CD8-positive, alpha-beta memory T cell (primary cell): Measurements from ENCODE around the gene PCDH9. TPM values are rescaled to one million over a fixed set of nuclear protein-coding genes. Genes with fewer than 3 reads are reported as not detected.

Experiments
- CTCF ChIA-PET: fragments of 350-600 bp; sonication (Branson Sonifier 250); formaldehyde crosslinking; loops from one replicate; lab custom pipeline; 2021; ENCODE audit warnings: antibody characterized with exemption; lab: Charles Lee
- POLR2A ChIA-PET: fragments of 350-600 bp; sonication (Branson Sonifier 250); formaldehyde crosslinking; loops from one replicate; lab custom pipeline; 2021; ENCODE audit warnings: antibody characterized with exemption; lab: Charles Lee
- DNase-seq, 5 donors: peaks; one replicate each; pipeline versions ENCODE4 v3.0.0 to v3.0.0-alpha.2; 2020 to 2022; ENCODE audit warnings: mixed read lengths in 1 of 5
- H3K27ac ChIP-seq: one replicate; pipeline ENCODE4 v1.7.0; 2013; ENCODE audit warnings: low read depth, mild to moderate bottlenecking, low read length, moderate library complexity
- H3K27me3 ChIP-seq: 2 replicates; pipeline ENCODE4 v1.7.0; 2013; ENCODE audit warnings: low read length, mild to moderate bottlenecking; ENCODE audit not compliant: insufficient read depth, poor library complexity, severe bottlenecking
- H3K36me3 ChIP-seq: 2 replicates; pipeline ENCODE4 v1.7.0; 2013; ENCODE audit warnings: mild to moderate bottlenecking, low read length, moderate library complexity; ENCODE audit not compliant: insufficient read depth
- H3K4me1 ChIP-seq: 2 replicates; pipeline ENCODE4 v1.7.0; 2013; ENCODE audit warnings: mild to moderate bottlenecking, low read length, moderate library complexity; ENCODE audit not compliant: insufficient read depth
- H3K4me3 ChIP-seq: 2 replicates; pipeline ENCODE4 v1.7.0; 2013; ENCODE audit warnings: mild to moderate bottlenecking, low read length
- H3K9me3 ChIP-seq: 2 replicates; pipeline ENCODE4 v1.7.0; 2013; ENCODE audit warnings: mild to moderate bottlenecking, low read length
- H3K27ac Mint-ChIP-seq, 8 donors: one replicate each; pipeline ENCODE4 v1.8.0; 2020 to 2021; ENCODE audit warnings: mixed read lengths in 8 of 8, mild to moderate bottlenecking in 6 of 8, inconsistent platforms in 3 of 8, moderate library complexity in 3 of 8
- H3K27me3 Mint-ChIP-seq, 2 donors: one replicate each; pipeline ENCODE4 v1.8.0; 2020 to 2021; ENCODE audit warnings: mixed read lengths in 2 of 2, mild to moderate bottlenecking in 1 of 2, moderate library complexity in 1 of 2
- H3K36me3 Mint-ChIP-seq, 3 donors: one replicate each; pipeline ENCODE4 v1.8.0; 2020 to 2021; ENCODE audit warnings: mixed read lengths in 3 of 3, inconsistent platforms in 1 of 3, mild to moderate bottlenecking in 1 of 3
- H3K4me1 Mint-ChIP-seq, 3 donors: one replicate each; pipeline ENCODE4 v1.8.0; 2020 to 2021; ENCODE audit warnings: mixed read lengths in 3 of 3, inconsistent platforms in 1 of 3, mild to moderate bottlenecking in 1 of 3
- H3K4me3 Mint-ChIP-seq, 7 donors: one replicate each; pipeline ENCODE4 v1.8.0; 2020 to 2021; ENCODE audit warnings: mixed read lengths in 7 of 7, mild to moderate bottlenecking in 6 of 7, moderate library complexity in 4 of 7, inconsistent platforms in 2 of 7
- H3K9me3 Mint-ChIP-seq, 5 donors: one replicate each; pipeline ENCODE4 v1.8.0; 2020 to 2022; ENCODE audit warnings: mixed read lengths in 5 of 5, mild to moderate bottlenecking in 3 of 5, moderate library complexity in 2 of 5, inconsistent platforms in 1 of 5
- polyA plus RNA-seq: library from polyadenylated mRNA; unstranded; fragments of 300-500 nt; fragmentation: Illumina TruSeq; gene quantifications from one replicate; pipeline ENCODE4 v1.2.3, GENCODE V29; 2021
- total RNA-seq, 2 experiments: library from RNA; stranded (reverse); gene quantifications; one replicate each; pipeline ENCODE4 v1.2.3, GENCODE V29; 2021

The PCDH9 gene
- total and polyA plus RNA-seq, 3 experiments from 2014 or later, result 0.09 to 0.21 (median 0.16) TPM

GRCh38 chr13:67151652-67152051 is 78.5 kb downstream of the PCDH9 start:
- Mint-ChIP-seq H3K4me3 (no peak overlapping the region), H3K27ac (no peak overlapping the region), H3K4me1 (no peaks in the 10 kb centered on the region), H3K9me3 (peaks cover 0 to 8% (median 3%) of the 10 kb centered on the region in 5 donors), H3K36me3 (no peaks in the 10 kb centered on the region), H3K27me3 (peaks cover 0 to 1% of the 10 kb centered on the region in 2 donors)
- no peaks in the 10 kb centered on the region for H3K27me3 ChIP-seq
- no peak overlapping the region for H3K27ac ChIP-seq
- H3K4me3 ChIP-seq, result no peak overlapping the region
- no peaks in the 10 kb centered on the region for H3K9me3 ChIP-seq
- ChIA-PET POLR2A (no interaction called here), CTCF (no interaction called here)
- H3K4me1 ChIP-seq, result no peaks in the 10 kb centered on the region
- DNase-seq, result no peak
- H3K36me3 ChIP-seq, result no peaks in the 10 kb centered on the region

GRCh38 chr13:67150608-67151007 is 79.5 kb downstream of the PCDH9 start:
- peaks cover 0 to 12% (median 3%) of the 10 kb centered on the region in 5 donors for H3K9me3 Mint-ChIP-seq
- Histone ChIP-seq H3K27me3 (no peaks in the 10 kb centered on the region), H3K9me3 (no peaks in the 10 kb centered on the region), H3K4me3 (no peak overlapping the region), H3K4me1 (no peaks in the 10 kb centered on the region), H3K36me3 (no peaks in the 10 kb centered on the region), H3K27ac (no peak overlapping the region)
- no peak overlapping the region for H3K4me3 Mint-ChIP-seq
- no peak for DNase-seq
- H3K4me1 Mint-ChIP-seq, result no peaks in the 10 kb centered on the region
- CTCF ChIA-PET, result no interaction called here
- H3K27ac Mint-ChIP-seq, result no peak overlapping the region
- POLR2A ChIA-PET, result no interaction called here
- H3K36me3 Mint-ChIP-seq, result no peaks in the 10 kb centered on the region
- H3K27me3 Mint-ChIP-seq, result peaks cover 0 to 1% of the 10 kb centered on the region in 2 donors

GRCh38 chr13:67148161-67148571 is 82.0 kb downstream of the PCDH9 start:
- Histone ChIP-seq H3K27me3 (no peaks in the 10 kb centered on the region), H3K4me3 (no peak overlapping the region), H3K9me3 (no peaks in the 10 kb centered on the region), H3K4me1 (no peaks in the 10 kb centered on the region), H3K36me3 (no peaks in the 10 kb centered on the region), H3K27ac (no peak overlapping the region)
- DNase-seq, result no peak
- peaks cover 0 to 1% of the 10 kb centered on the region in 2 donors for H3K27me3 Mint-ChIP-seq
- H3K4me1 Mint-ChIP-seq, result no peaks in the 10 kb centered on the region
- no peak overlapping the region for H3K4me3 Mint-ChIP-seq
- H3K27ac Mint-ChIP-seq, result no peak overlapping the region
- CTCF ChIA-PET, result no interaction called here
- H3K9me3 Mint-ChIP-seq, result peaks cover 0 to 8% (median 0%) of the 10 kb centered on the region in 5 donors
- POLR2A ChIA-PET, result no interaction called here
- H3K36me3 Mint-ChIP-seq, result no peaks in the 10 kb centered on the region

- no peak overlapping the region for H3K4me3 Mint-ChIP-seq
- no peak overlapping the region for H3K27ac Mint-ChIP-seq
- no peak overlapping the region for H3K4me3 ChIP-seq
- DNase-seq, result no peak
- no peaks in the 10 kb centered on the region for H3K36me3 Mint-ChIP-seq
- no peaks in the 10 kb centered on the region for H3K27me3 ChIP-seq
- no peaks in the 10 kb centered on the region for H3K9me3 ChIP-seq
- no peaks in the 10 kb centered on the region for H3K27me3 Mint-ChIP-seq
- CTCF ChIA-PET, result no interaction called here
- POLR2A ChIA-PET, result no interaction called here
- no peaks in the 10 kb centered on the region for H3K36me3 ChIP-seq
- H3K9me3 Mint-ChIP-seq, result peaks cover 0 to 8% (median 0%) of the 10 kb centered on the region in 5 donors
- H3K4me1 Mint-ChIP-seq, result no peaks in the 10 kb centered on the region
- H3K4me1 ChIP-seq, result no peaks in the 10 kb centered on the region
- H3K27ac ChIP-seq, result no peak overlapping the region
Measured at GRCh38 chr13:67147342-67148133, 82.6 kb downstream of the PCDH9 start.

GRCh38 chr13:67146523-67147130 is 83.5 kb downstream of the PCDH9 start:
- Histone ChIP-seq H3K4me1 (no peaks in the 10 kb centered on the region), H3K27me3 (no peaks in the 10 kb centered on the region), H3K9me3 (no peaks in the 10 kb centered on the region), H3K4me3 (no peak overlapping the region), H3K27ac (no peak overlapping the region), H3K36me3 (no peaks in the 10 kb centered on the region)
- Mint-ChIP-seq H3K27me3 (no peaks in the 10 kb centered on the region), H3K27ac (no peak overlapping the region), H3K4me3 (no peak overlapping the region), H3K4me1 (no peaks in the 10 kb centered on the region), H3K36me3 (no peaks in the 10 kb centered on the region), H3K9me3 (peaks cover 0 to 8% (median 0%) of the 10 kb centered on the region in 5 donors)
- no peak for DNase-seq
- CTCF ChIA-PET, result no interaction called here
- POLR2A ChIA-PET, result no interaction called here

- ChIA-PET CTCF (no interaction called here), POLR2A (no interaction called here)
- no peaks in the 10 kb centered on the region for H3K4me1 Mint-ChIP-seq
- no peaks in the 10 kb centered on the region for H3K27me3 Mint-ChIP-seq
- H3K4me1 ChIP-seq, result no peaks in the 10 kb centered on the region
- H3K36me3 ChIP-seq, result no peaks in the 10 kb centered on the region
- H3K9me3 ChIP-seq, result no peaks in the 10 kb centered on the region
- H3K36me3 Mint-ChIP-seq, result no peaks in the 10 kb centered on the region
- no peak for DNase-seq
- no peak overlapping the region for H3K4me3 ChIP-seq
- H3K27ac Mint-ChIP-seq, result no peak overlapping the region
- H3K27ac ChIP-seq, result no peak overlapping the region
- peaks cover 0 to 10% (median 1%) of the 10 kb centered on the region in 5 donors for H3K9me3 Mint-ChIP-seq
- no peaks in the 10 kb centered on the region for H3K27me3 ChIP-seq
- H3K4me3 Mint-ChIP-seq, result no peak overlapping the region
Measured at GRCh38 chr13:67145950-67146349, 84.2 kb downstream of the PCDH9 start.

- no peak for DNase-seq
- H3K4me1 ChIP-seq, result no peaks in the 10 kb centered on the region
- ChIA-PET CTCF (no interaction called here), POLR2A (no interaction called here)
- Mint-ChIP-seq H3K4me1 (no peaks in the 10 kb centered on the region), H3K36me3 (no peaks in the 10 kb centered on the region), H3K27me3 (no peaks in the 10 kb centered on the region), H3K4me3 (no peak overlapping the region), H3K9me3 (peaks cover 0 to 13% (median 3%) of the 10 kb centered on the region in 5 donors), H3K27ac (no peak overlapping the region)
- no peaks in the 10 kb centered on the region for H3K9me3 ChIP-seq
- no peak overlapping the region for H3K4me3 ChIP-seq
- no peaks in the 10 kb centered on the region for H3K36me3 ChIP-seq
- H3K27me3 ChIP-seq, result no peaks in the 10 kb centered on the region
- H3K27ac ChIP-seq, result no peak overlapping the region
Measured at GRCh38 chr13:67143544-67144115, 86.5 kb downstream of the PCDH9 start.

- H3K4me3 Mint-ChIP-seq, result no peak overlapping the region
- H3K36me3 Mint-ChIP-seq, result no peaks in the 10 kb centered on the region
- peaks cover 0 to 10% (median 3%) of the 10 kb centered on the region in 5 donors for H3K9me3 Mint-ChIP-seq
- Histone ChIP-seq H3K9me3 (no peaks in the 10 kb centered on the region), H3K27ac (no peak overlapping the region), H3K4me1 (no peaks in the 10 kb centered on the region), H3K27me3 (no peaks in the 10 kb centered on the region), H3K4me3 (no peak overlapping the region), H3K36me3 (no peaks in the 10 kb centered on the region)
- DNase-seq, result no peak
- CTCF ChIA-PET, result no interaction called here
- H3K27me3 Mint-ChIP-seq, result no peaks in the 10 kb centered on the region
- H3K4me1 Mint-ChIP-seq, result no peaks in the 10 kb centered on the region
- H3K27ac Mint-ChIP-seq, result no peak overlapping the region
- POLR2A ChIA-PET, result no interaction called here
Measured at GRCh38 chr13:67140006-67140405, 90.1 kb downstream of the PCDH9 start.
